ENCODE results near the gene EFNA2. TPM values are rescaled to one million over a fixed set of nuclear protein-coding genes. Genes with fewer than 3 reads are reported as not detected.
A peak's percentile ranks its signal among the peaks of the same experiment; 100 is the strongest.

Gene EFNA2
- total RNA-seq, 1 experiment from 2014 or later, result not detected

GRCh38 chr19:1255186-1256161 is 30.2 kb upstream of the EFNA2 start:
- no peak for DNase-seq
- H3K4me3 ChIP-seq, result no peak overlapping the region
- no peaks in the 10 kb centered on the region for H3K27me3 ChIP-seq
- H3K36me3 ChIP-seq, result peaks cover 54% of the 10 kb centered on the region
- H3K9me3 ChIP-seq, result no peaks in the 10 kb centered on the region

GRCh38 chr19:1256646-1257474 is 28.8 kb upstream of the EFNA2 start:
- no peak for DNase-seq
- Histone ChIP-seq H3K36me3 (peaks cover 41% of the 10 kb centered on the region), H3K27me3 (no peaks in the 10 kb centered on the region), H3K9me3 (no peaks in the 10 kb centered on the region), H3K4me3 (no peak overlapping the region)

- Histone ChIP-seq H3K9me3 (no peaks in the 10 kb centered on the region), H3K4me3 (no peak overlapping the region), H3K27me3 (no peaks in the 10 kb centered on the region), H3K36me3 (peaks cover 41% of the 10 kb centered on the region)
- DNase-seq, result no peak
These were observed 28.1 kb upstream of the EFNA2 start for GRCh38 chr19:1257475-1258162.

- H3K27me3 ChIP-seq, result no peaks in the 10 kb centered on the region
- peaks cover 41% of the 10 kb centered on the region for H3K36me3 ChIP-seq
- no peak overlapping the region for H3K4me3 ChIP-seq
- DNase-seq, result no peak
- no peaks in the 10 kb centered on the region for H3K9me3 ChIP-seq
These were observed 27.5 kb upstream of the EFNA2 start for GRCh38 chr19:1258163-1258492.

- Histone ChIP-seq H3K36me3 (peaks cover 36% of the 10 kb centered on the region), H3K4me3 (no peak overlapping the region), H3K9me3 (no peaks in the 10 kb centered on the region), H3K27me3 (no peaks in the 10 kb centered on the region)
- no peak for DNase-seq
These were observed 26.9 kb upstream of the EFNA2 start for GRCh38 chr19:1258707-1259205.

GRCh38 chr19:1259206-1259875 is 26.3 kb upstream of the EFNA2 start:
- peaks cover 34% of the 10 kb centered on the region for H3K36me3 ChIP-seq
- H3K9me3 ChIP-seq, result no peaks in the 10 kb centered on the region
- peak; percentile 72 for DNase-seq
- H3K27me3 ChIP-seq, result no peaks in the 10 kb centered on the region
- no peak overlapping the region for H3K4me3 ChIP-seq

- Histone ChIP-seq H3K27me3 (no peaks in the 10 kb centered on the region), H3K4me3 (no peak overlapping the region), H3K36me3 (peaks cover 26% of the 10 kb centered on the region), H3K9me3 (no peaks in the 10 kb centered on the region)
- peak; percentile 45 for DNase-seq
These were observed 25.6 kb upstream of the EFNA2 start for GRCh38 chr19:1259876-1260748.

GRCh38 chr19:1260749-1261537 is 24.7 kb upstream of the EFNA2 start:
- peaks cover 18% of the 10 kb centered on the region for H3K36me3 ChIP-seq
- peak overlapping the region; percentile 66 for H3K4me3 ChIP-seq
- H3K9me3 ChIP-seq, result no peaks in the 10 kb centered on the region
- peak; percentile 90 for DNase-seq
- no peaks in the 10 kb centered on the region for H3K27me3 ChIP-seq

- DNase-seq, result no peak
- H3K36me3 ChIP-seq, result peaks cover 12% of the 10 kb centered on the region
- H3K27me3 ChIP-seq, result no peaks in the 10 kb centered on the region
- H3K4me3 ChIP-seq, result peak overlapping the region; percentile 66
- H3K9me3 ChIP-seq, result no peaks in the 10 kb centered on the region
These were observed 24.2 kb upstream of the EFNA2 start for GRCh38 chr19:1261538-1261797.

- peak; percentile 99 for DNase-seq
- H3K27me3 ChIP-seq, result no peaks in the 10 kb centered on the region
These were observed 23.7 kb upstream of the EFNA2 start for GRCh38 chr19:1261798-1262622.

GRCh38 chr19:1262623-1263123 is 23.0 kb upstream of the EFNA2 start:
- H3K4me3 ChIP-seq, result peak overlapping the region; percentile 66
- DNase-seq, result peak; percentile 76

More at GRCh38 chr19:1261798-1262622, 23.7 kb upstream of the EFNA2 start:
- Histone ChIP-seq H3K36me3 (peaks cover 8% of the 10 kb centered on the region), H3K4me3 (peak overlapping the region; percentile 66), H3K9me3 (no peaks in the 10 kb centered on the region)

GRCh38 chr19:1263188-1263587 is 22.5 kb upstream of the EFNA2 start:
- no peaks in the 10 kb centered on the region for H3K9me3 ChIP-seq
- DNase-seq, result no peak

More at GRCh38 chr19:1262623-1263123, 23.0 kb upstream of the EFNA2 start:
- Histone ChIP-seq H3K27me3 (no peaks in the 10 kb centered on the region), H3K36me3 (peaks cover 4% of the 10 kb centered on the region), H3K9me3 (no peaks in the 10 kb centered on the region)

GRCh38 chr19:1264801-1265614 is 20.7 kb upstream of the EFNA2 start:
- H3K4me3 ChIP-seq, result no peak overlapping the region
- no peaks in the 10 kb centered on the region for H3K9me3 ChIP-seq
- DNase-seq, result peak; percentile 89
- H3K36me3 ChIP-seq, result peaks cover 4% of the 10 kb centered on the region
- no peaks in the 10 kb centered on the region for H3K27me3 ChIP-seq

More at GRCh38 chr19:1263188-1263587, 22.5 kb upstream of the EFNA2 start:
- H3K4me3 ChIP-seq, result no peak overlapping the region
- H3K27me3 ChIP-seq, result no peaks in the 10 kb centered on the region
- peaks cover 1% of the 10 kb centered on the region for H3K36me3 ChIP-seq

Data from MG63 (cell line).